Thymus (tissue), 11 donors: ENCODE results near the gene UBA3. TPM values are rescaled to one million over a fixed set of nuclear protein-coding genes. Genes with fewer than 3 reads are reported as not detected.
A peak's percentile ranks its signal among the peaks of the same experiment; 100 is the strongest.

Source experiments
- DNase-seq, 9 donors: peaks; one replicate each; pipeline ENCODE4 v3.0.0-alpha.2; 2013; ENCODE audit warnings: low spot score in 9 of 9, low read depth in 6 of 9, missing footprints in 1 of 9
- H3K27ac ChIP-seq, 2 donors: one replicate each; pipeline ENCODE4 v1.5.1; 2013; ENCODE audit warnings: control low read depth in 1 of 2, low read depth in 1 of 2, low read length in 1 of 2, mild to moderate bottlenecking in 1 of 2, moderate library complexity in 1 of 2
- H3K27me3 ChIP-seq, 2 donors: one replicate each; pipeline ENCODE4 v1.5.1; 2013; ENCODE audit warnings: low read length in 1 of 2; ENCODE audit not compliant: control insufficient read depth in 2 of 2, insufficient read depth in 1 of 2
- H3K36me3 ChIP-seq, 2 donors: one replicate each; pipeline ENCODE4 v1.5.1; 2013; ENCODE audit warnings: low read length in 1 of 2, mild to moderate bottlenecking in 1 of 2, moderate library complexity in 1 of 2; ENCODE audit not compliant: control insufficient read depth in 2 of 2, insufficient read depth in 2 of 2
- H3K4me1 ChIP-seq, 2 donors: one replicate each; pipeline ENCODE4 v1.5.1; 2013; ENCODE audit warnings: low read length in 2 of 2; ENCODE audit not compliant: control insufficient read depth in 2 of 2, insufficient read depth in 2 of 2
- H3K4me3 ChIP-seq, 2 donors: one replicate each; pipeline ENCODE4 v1.5.1; 2013; ENCODE audit warnings: low read length in 2 of 2, control low read depth in 1 of 2, mild to moderate bottlenecking in 1 of 2
- H3K9me3 ChIP-seq, 2 donors: one replicate each; pipeline ENCODE4 v1.5.1; 2013; ENCODE audit warnings: low read length in 1 of 2, mild to moderate bottlenecking in 1 of 2; ENCODE audit not compliant: control insufficient read depth in 2 of 2, insufficient read depth in 1 of 2
- WGBS: extraction: QIAGEN DNeasy Blood & Tissue Kit; methylation state at CpG from one replicate; pipeline ENCODE4 v1.1.7; 2013; 5-methylcytosine and 5-hydroxymethylcytosine counted together
- polyA plus RNA-seq: library from polyadenylated mRNA; stranded (reverse); fragments of 200-250 nt; gene quantifications from one replicate; pipeline ENCODE4 v1.2.3, GENCODE V29; 2013
- total RNA-seq: library from RNA; stranded (reverse); fragments of 120-200 nt; gene quantifications from one replicate; pipeline ENCODE4 v1.2.4, GENCODE V29; 2013
- donor health status: healthy.

UBA3 gene
- total and polyA plus RNA-seq, 2 donors, result 67.0 to 89.3 TPM

- WGBS, result 66% methylated on average over 5 of the region's 5 CpGs
- Histone ChIP-seq H3K27me3 (no peaks in the 10 kb centered on the region), H3K9me3 (no peaks in the 10 kb centered on the region), H3K4me1 (peaks cover 29 to 49% of the 10 kb centered on the region in 2 donors), H3K27ac (peak overlapping the region; percentile 58 to 59), H3K36me3 (peaks cover 6 to 14% of the 10 kb centered on the region in 2 donors), H3K4me3 (no peak overlapping the region)
- DNase-seq, result peak in 2 of 9 donors; percentile 28 to 58
Measured at GRCh38 chr3:69095636-69096035, 15.5 kb upstream of the UBA3 start.

- Histone ChIP-seq H3K27me3 (no peaks in the 10 kb centered on the region), H3K4me3 (no peak overlapping the region), H3K27ac (peak overlapping the region; percentile 65 to 66), H3K9me3 (no peaks in the 10 kb centered on the region), H3K4me1 (peaks cover 29 to 49% of the 10 kb centered on the region in 2 donors), H3K36me3 (peaks cover 7 to 11% of the 10 kb centered on the region in 2 donors)
- DNase-seq, result peak in 1 of 9 donors; percentile 25
- WGBS, result 34% methylated on average over 8 of the region's 8 CpGs
Measured at GRCh38 chr3:69094467-69095205, 14.5 kb upstream of the UBA3 start.

- peaks cover 9 to 26% of the 10 kb centered on the region in 2 donors for H3K36me3 ChIP-seq
- DNase-seq, result peak in 5 of 9 donors; percentile 24 to 75 (median 52)
- peak overlapping the region; percentile 95 to 98 for H3K27ac ChIP-seq
- no peaks in the 10 kb centered on the region for H3K9me3 ChIP-seq
- 4% methylated on average over 4 of the region's 4 CpGs for WGBS
- no peaks in the 10 kb centered on the region for H3K27me3 ChIP-seq
- peak overlapping the region; percentile 24 to 39 for H3K4me3 ChIP-seq
- peaks cover 32 to 58% of the 10 kb centered on the region in 2 donors for H3K4me1 ChIP-seq
Measured at GRCh38 chr3:69092030-69092516, 11.9 kb upstream of the UBA3 start.

GRCh38 chr3:69091389-69092029 lies 11.3 kb upstream of the UBA3 start:
- H3K4me3 ChIP-seq, result no peak overlapping the region
- no peaks in the 10 kb centered on the region for H3K9me3 ChIP-seq
- WGBS, result 49% methylated on average over 5 of the region's 5 CpGs
- H3K27ac ChIP-seq, result peak overlapping the region; percentile 95 to 98
- no peaks in the 10 kb centered on the region for H3K27me3 ChIP-seq
- no peak for DNase-seq
- peaks cover 37 to 64% of the 10 kb centered on the region in 2 donors for H3K4me1 ChIP-seq
- peaks cover 9 to 26% of the 10 kb centered on the region in 2 donors for H3K36me3 ChIP-seq

- Histone ChIP-seq H3K27me3 (no peaks in the 10 kb centered on the region), H3K27ac (no peak overlapping the region), H3K4me3 (no peak overlapping the region), H3K9me3 (no peaks in the 10 kb centered on the region), H3K36me3 (peaks cover 9 to 26% of the 10 kb centered on the region in 2 donors), H3K4me1 (peaks cover 33 to 61% of the 10 kb centered on the region in 2 donors)
- no peak for DNase-seq
- 94% methylated on average over 3 of the region's 3 CpGs for WGBS
Measured at GRCh38 chr3:69090021-69090420, 9.9 kb upstream of the UBA3 start.

GRCh38 chr3:69088063-69088462 lies 7.9 kb upstream of the UBA3 start:
- H3K27ac ChIP-seq, result no peak overlapping the region
- no peak overlapping the region for H3K4me3 ChIP-seq
- WGBS, result 89% methylated on average over 2 of the region's 2 CpGs
- H3K9me3 ChIP-seq, result no peaks in the 10 kb centered on the region
- DNase-seq, result no peak
- H3K36me3 ChIP-seq, result peaks cover 6 to 20% of the 10 kb centered on the region in 2 donors
- peaks cover 31 to 55% of the 10 kb centered on the region in 2 donors for H3K4me1 ChIP-seq
- no peaks in the 10 kb centered on the region for H3K27me3 ChIP-seq

- peaks cover 6 to 20% of the 10 kb centered on the region in 2 donors for H3K36me3 ChIP-seq
- H3K27ac ChIP-seq, result peak overlapping the region; percentile 65 to 95
- H3K9me3 ChIP-seq, result no peaks in the 10 kb centered on the region
- H3K27me3 ChIP-seq, result no peaks in the 10 kb centered on the region
- H3K4me1 ChIP-seq, result peaks cover 29 to 55% of the 10 kb centered on the region in 2 donors
- H3K4me3 ChIP-seq, result peak overlapping the region; percentile 13 to 18
- no peak for DNase-seq
- 96% methylated on average over 3 of the region's 3 CpGs for whole genome bisulfite sequencing
Measured at GRCh38 chr3:69087030-69087791, 7.0 kb upstream of the UBA3 start.

- Histone ChIP-seq H3K9me3 (no peaks in the 10 kb centered on the region), H3K4me3 (peak overlapping the region; percentile 96 to 97), H3K27me3 (no peaks in the 10 kb centered on the region), H3K27ac (peak overlapping the region; percentile 93 to 95), H3K36me3 (peaks cover 3 to 20% of the 10 kb centered on the region in 2 donors), H3K4me1 (peaks cover 20 to 52% of the 10 kb centered on the region in 2 donors)
- peak in 5 of 9 donors; percentile 16 to 65 (median 34) for DNase-seq
- 7% methylated on average over 8 of the region's 8 CpGs for WGBS
Measured at GRCh38 chr3:69085833-69086722, 5.9 kb upstream of the UBA3 start.
